Mesenteric fat pad (tissue), 1 donor: ENCODE measurements around the gene STXBP2. TPM values are rescaled to one million over a fixed set of nuclear protein-coding genes. Genes with fewer than 3 reads are reported as not detected.

Experiments
- DNase-seq: peaks from one replicate; pipeline ENCODE4 v3.0.0-alpha.2; 2020; ENCODE audit warnings: low spot score
- total RNA-seq: library from RNA; stranded (reverse); fragmentation: NEBNext Ultra II Directional; extraction: Animal tissue kit (Norgen Biotek cat#: 25700); gene quantifications from one replicate; pipeline ENCODE4 v1.2.1, GENCODE V29; 2021
- donor health status: DM: yes; HTN: yes; CAD: no.

The STXBP2 gene
- total RNA-seq, 1 donor from 2014 or later: 60.4 TPM

DNA sequence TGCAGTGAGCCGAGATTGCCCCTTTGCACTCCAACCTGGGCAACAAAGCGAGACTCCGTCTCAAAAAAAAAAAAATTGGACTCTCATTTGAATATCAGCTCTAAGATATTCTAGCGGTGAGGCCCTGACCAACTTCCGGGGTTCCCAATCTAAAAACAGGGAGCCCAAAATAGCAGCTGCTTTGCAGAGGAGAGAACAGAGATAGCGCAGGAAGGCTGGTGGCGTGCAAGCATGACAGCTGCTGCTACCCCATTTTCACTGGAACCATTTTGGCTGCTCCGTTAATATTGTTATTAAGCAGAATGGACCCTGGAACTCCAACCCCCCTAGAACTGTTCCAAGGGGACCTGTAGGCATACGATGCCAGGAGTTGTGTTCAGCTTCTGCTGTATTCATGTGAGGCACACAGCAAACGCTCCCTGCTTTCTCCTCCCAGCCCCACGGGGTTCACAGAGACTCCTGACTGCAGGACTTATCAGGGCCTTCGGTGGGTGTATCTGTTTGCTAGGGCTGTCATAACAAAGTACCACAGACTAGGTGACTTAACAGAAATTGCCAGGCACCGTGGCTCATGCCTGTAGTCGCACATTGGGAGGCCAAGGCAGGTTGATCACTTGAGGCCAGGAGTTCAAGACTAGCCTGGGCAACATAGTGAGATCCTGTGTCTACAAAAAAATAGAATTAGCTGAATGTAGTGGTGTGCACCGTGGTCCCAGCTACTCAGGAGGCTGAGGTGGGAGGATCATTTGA is 11.5 kb downstream of the STXBP2 start:
- DNase-seq: no peak

DNA sequence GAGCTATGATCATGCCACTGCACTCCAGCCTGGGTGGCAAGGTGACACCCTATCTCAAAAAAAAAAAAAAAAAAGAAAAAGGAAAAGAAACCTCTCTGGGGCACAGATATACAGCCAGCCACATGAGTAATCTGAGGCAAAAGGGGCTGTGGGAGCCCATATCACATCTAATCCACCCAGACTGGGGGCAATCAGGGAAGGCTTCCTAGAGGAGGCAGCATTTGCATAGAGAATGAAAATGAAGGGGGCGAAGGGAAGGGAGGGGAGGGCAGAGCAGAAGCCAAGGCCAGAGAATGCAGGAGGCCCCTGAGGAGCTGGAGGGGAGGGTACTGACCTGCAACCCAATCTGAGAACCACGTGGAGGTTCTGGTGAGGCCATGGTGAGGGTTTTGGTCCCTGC is 13.2 kb downstream of the STXBP2 start:
- DNase-seq: no peak

DNA sequence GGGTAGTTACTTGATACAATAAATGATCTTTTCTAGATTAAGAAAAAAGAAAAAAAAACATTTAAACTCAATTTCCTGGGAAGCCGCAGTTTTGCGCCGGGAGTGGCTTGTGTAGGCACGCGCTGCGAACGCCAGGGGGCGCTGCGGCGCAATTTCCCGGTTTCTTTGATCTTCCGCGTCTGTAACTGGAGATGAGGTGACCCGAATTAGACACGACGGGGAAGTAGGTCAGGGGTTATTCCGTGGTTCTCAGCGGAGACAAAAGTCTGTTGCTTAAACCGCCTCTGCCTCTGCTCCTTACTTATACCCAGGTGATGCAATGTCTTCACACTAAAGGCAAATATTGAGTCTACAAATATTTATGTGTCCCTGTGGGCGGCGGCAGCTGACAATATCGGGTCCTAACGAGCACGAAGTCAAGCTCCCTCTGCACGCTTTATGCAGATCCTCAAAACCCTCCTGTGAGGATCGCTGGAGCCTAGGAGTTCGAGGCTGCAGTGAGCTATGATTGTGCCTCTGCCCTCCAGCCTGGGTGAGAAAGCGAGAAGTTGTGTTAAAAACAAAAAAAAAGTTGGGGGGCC is 15.2 kb downstream of the STXBP2 start:
- DNase-seq: peak; percentile 94

DNA sequence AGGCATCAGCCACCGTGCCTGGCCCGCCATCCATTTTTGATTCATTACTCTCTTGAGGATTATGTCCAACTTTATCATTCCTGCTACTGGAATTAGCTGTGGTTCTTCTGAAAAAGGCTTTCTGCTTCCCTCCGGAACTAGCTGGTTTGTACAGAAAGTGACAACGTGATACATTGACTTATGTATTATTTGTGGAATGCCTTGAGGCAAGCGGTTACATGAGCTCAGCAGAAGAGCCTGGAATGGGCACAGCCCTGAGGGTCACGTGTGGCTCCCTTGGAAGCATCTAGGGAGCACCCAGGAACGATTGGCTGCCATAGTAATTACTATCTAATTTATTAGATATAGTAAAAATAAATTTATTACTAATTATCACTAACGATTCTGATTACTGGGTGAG is 17.5 kb downstream of the STXBP2 start:
- no peak for DNase-seq

DNA sequence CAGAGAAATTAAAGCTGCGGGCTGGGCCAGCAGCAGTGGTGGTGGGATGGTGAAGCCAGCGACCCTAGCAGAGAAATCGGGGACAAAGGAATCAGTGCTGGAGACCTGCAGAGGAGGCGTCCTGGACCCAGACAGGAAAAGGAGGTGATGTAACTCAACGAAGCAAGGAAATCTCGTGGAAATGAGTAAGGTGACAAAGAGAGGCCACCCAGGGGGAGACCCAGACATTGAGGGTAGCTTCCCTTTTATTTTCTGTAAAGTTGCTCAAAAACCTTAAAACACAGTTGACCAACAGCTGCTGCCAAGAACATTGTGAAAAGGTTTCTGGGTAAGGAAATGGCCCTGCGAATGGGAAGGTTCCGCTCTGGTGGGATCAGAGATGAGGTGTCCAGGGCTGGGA is 18.7 kb downstream of the STXBP2 start:
- no peak for DNase-seq

DNA sequence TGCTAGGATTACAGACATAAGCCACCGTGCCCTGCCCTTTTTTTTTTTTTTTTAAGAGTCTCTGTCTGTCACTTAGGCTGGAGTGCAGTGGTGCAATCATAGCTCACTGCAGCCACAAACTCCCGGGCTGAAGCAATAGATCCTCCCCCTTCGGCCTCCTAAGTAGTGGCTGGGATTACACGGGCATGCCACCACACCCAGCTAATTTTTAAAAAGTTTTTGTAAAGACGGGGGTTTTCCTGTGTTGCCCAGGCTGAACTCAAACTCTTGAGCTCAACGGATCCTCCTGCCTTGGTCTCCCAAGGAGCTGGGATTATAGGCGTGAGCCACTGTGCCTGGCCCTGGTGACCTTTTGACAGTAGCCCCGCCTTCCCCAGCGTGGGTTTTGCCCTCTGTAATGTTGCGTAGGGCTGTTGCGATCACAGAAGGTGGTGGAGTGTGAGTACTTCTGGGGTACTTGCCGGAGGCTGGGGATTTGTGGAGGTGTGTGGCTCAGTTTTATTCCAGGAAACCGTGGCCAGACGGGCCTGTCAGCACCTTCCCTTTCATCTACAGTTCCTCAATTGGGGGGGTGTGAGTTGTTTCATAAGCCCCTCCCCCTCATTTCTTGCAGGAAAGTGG is 20.3 kb downstream of the STXBP2 start:
- DNase-seq: no peak

DNA sequence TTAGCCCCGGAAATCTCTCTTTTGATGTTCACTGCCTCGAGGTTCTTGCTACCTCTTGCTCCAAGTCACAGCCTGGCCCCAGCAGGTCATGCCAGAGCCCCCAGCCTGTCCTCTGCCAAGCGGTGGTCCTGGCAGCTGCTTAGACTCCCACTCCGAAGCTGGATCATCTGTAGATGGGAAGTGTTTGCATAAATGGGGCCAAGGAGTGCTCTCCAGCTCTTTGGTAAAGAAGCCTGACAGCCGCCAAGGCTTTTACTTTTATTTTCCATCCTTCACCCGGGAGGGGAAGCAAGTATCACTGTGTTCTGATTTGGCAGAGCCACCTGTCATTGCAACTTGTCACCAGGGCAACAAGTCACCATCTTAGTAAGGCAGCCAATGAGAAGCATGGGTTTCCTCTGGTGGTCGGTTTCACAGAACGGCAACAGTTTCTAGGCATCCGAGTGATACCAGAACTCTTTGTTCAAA is 21.3 kb downstream of the STXBP2 start:
- DNase-seq: no peak

DNA sequence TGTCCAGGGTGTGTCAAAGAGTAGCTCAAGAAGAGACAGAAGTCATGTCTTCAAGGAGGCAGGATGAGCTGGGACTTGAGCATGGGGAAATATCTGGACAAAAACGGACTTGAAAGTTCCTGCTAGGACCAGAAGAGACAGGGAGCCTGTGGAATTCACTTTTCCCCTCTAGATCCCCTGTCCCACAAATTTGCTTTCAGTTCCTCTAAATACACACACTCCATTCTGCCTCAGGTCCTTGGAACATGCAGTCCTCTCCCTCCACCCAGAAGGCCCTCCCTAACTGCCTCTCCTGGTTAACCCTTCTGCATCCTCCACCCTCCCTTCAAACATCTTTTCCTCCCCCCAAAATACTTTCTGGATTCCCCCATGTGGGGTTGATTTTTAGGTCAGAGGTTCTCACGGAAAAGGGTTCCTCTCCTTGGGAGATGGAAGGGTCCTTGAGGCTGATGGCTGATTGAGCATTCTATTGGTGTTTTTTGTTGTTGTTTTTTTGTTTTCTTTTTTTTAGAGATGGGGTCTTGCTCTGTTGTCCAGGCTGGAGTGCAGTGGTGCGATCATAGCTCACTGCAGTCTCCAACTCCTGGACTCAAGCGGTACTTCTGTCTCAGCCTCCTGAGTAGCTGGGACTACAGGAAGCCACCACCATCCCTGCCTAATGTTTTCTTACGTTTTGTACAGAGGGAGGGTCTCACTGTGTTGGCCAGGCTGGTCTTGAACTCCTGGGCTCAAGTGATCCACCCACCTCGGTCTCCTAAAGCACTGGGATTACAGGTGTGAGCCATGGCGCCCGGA is 25.0 kb downstream of the STXBP2 start:
- no peak for DNase-seq

DNA sequence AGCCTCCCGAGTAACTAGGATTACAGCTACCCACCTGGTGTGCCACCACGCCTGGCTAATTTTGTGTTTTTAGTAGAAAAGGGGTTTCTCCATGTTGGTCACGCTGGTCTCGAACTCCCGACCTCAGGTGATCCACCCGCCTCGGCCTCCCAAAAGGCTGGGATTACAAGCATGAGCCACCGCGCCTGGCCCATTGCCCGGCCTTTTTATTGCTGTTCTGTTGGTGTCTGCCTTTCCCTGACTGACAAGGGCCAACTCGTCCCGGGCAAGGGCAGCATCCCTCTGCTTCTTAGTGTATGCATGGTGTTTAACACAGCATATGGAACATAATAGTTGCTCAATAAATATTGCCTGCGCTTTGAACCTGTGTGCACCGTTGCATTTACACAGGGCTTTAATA is 25.7 kb downstream of the STXBP2 start:
- no peak for DNase-seq

DNA sequence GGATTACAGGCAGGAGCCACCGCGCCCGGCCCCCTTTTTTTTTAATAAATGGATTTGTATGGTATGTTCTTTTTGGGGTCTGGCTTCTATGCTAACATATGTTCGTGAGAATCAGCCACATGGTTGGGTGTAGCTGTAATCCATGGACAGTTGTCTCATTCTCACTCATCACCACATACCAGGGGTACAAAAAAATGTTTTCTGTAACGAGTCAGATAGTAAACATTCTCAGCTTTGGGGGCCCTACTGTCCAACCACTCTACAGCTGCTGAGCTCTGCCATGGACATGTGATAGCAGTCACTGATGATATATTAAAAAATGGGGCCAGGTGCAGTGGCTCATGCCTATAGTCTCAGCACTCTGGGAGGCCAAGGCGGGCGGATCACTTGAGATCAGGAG is 26.8 kb downstream of the STXBP2 start:
- DNase-seq: no peak

DNA sequence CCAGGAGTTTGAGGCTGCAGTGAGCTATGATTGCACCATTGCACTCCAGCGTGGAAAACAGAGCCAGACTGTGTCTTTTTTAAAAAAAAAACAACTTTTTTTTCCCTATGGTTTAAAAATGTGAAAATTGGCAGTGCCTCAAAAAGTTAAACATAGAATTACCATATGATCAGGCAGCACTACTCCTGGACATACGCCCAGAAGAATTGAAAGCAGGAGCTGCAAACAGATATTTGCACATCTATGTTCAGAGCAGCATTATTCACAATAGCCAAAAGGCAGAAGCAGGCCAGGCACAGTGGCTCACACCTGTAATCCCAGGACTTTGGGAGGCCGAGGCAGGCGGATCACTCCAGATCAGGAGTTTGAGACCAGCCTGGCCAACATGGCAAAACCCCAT is 28.2 kb downstream of the STXBP2 start:
- no peak for DNase-seq

DNA sequence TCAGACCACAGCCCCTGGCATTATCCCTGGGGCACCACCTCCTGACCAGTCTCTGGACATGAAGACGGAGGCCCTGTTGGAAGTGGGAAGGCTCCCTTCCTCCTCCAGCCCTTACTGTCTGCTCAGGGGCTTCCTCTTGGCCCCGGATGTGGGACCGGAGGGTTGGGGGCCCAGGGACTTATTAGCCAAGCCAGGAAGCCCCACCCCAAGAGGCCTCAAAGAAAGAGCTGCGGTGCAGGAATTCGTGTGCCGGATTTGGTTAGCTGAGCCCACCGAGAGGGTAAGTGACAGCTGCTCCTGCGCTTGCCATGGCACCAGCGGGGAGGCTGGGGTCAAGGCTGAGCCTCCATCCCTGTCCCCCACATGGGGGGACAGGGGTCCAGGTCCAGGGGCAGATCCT is 31.9 kb downstream of the STXBP2 start, which contains the start of gene RETN:
Gene RETN (plus strand): TSS at position 208 of the 400 bp plus-strand sequence. CDS start 278 bp downstream, outside the sequence.
- no peak for DNase-seq

DNA sequence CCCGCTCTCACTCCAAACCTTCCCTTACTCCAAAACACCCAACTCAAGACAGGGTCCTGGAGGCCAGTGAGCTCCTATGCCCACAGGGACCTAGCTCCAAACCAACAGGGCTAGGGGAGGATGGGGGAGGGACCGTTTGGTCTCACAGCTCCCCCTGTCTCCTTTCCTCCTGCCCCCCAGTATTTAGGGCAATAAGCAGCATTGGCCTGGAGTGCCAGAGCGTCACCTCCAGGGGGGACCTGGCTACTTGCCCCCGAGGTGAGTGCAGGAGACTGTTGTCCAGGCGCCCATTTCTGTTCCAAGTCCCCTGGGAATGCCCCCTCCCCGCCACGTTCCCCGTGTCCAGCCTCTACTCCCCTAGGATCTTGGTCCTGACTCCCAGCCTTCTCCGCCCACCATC is 32.7 kb downstream of the STXBP2 start:
- DNase-seq: no peak

DNA sequence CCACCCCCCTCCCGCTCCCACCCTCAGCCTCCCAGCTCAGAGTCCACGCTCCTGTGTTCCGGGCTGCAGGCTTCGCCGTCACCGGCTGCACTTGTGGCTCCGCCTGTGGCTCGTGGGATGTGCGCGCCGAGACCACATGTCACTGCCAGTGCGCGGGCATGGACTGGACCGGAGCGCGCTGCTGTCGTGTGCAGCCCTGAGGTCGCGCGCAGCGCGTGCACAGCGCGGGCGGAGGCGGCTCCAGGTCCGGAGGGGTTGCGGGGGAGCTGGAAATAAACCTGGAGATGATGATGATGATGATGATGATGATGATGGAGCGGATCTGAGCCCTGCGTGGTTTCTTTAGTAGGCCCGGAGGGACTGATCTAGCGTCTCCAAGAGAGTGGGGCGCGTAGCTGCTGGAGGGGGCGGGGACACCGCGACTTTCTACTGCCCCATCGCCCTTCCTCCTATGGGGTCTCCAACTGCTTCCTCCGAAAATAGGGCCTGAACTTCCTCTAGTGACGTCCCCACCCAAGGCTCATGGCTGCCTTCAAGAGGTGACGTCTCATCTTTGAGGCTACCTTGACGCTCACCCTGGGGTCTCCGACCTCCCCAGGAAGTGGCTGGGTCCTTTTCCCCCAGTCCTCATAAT is 33.4 kb downstream of the STXBP2 start:
- DNase-seq: no peak

DNA sequence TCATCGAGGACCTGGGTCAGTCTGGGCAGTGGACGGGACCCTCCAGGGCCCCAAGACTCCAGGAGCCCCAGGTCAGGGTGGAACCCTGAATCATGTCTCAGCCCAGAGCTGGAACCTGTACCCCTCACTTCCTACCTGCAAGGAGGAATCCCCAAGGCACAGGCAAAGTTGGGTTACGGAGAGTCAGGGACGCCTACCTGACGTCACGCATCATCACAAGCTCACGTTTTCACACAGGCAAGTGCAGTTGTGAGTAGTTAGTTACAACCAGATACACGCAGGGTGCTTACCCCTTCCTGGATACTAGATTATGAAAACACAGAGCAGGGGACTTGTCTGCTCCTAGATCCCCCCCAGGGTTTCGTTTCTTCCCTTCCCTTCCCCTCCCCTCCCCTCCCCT is 33.9 kb downstream of the STXBP2 start:
- DNase-seq: no peak

DNA sequence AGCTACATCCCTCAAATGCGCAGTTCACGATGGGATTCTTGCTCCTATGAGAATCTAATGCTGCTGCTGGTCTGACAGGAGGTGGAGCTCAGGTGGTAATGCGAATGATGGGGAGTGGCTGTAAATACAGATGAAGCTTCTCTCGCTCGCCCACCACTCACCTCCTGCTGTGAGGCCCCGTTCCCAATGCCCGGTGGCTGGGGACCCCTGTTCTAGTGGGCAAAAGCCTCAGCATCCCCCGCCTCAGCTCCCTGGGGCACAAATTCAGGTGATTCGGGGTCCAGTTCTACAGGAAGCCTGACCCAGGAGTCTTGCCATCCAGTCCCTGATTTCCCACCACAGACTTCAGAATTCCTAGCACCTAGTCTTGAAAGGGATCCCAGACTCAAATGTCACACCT is 35.6 kb downstream of the STXBP2 start:
- no peak for DNase-seq

DNA sequence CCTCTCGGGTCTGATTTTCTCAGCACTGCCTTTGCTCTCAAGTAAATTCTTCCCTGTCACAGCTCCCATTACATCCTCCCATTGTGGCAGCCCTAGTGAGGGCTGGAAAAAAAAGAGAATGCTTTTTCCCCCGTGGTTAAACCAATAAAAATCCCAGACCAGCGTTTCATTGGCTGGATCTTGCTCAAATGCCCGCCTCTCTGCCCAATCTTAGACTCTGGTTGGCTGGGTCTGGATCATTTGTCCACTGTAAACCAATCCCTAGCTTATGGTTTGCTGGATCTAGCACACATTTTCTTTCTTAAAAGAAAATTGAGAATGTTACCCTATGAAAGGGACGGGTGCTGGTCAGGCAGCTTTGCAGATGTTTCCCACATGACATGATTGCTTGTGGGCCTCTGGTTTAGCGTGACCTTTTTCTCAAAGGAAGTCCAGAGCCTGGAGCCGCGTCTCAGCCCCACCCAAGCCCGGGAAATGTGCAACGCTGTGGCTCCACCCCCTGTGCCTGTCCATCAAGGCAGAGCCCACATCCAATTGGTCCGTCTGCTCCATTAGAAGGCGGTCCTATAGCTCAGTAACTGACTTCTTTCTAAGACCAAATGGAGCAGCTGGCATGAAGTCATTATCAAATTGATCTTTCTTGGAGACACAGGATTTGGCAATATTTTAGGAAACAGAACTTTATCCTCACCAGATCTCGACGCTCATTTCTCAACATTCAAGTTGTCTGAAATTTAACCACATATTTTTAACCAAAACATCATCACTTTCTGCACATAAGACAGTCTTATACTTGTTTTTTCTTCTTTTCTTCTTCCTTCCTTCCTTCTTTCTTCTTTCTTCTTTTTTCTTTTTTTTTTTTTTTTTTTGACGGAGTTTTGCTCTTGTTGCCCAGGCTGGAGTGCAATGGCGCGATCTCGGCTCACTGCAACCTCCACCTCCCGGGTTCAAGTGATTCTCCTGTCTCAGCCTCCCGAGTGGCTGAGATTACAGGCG is 37.4 kb downstream of the STXBP2 start:
- DNase-seq: no peak

DNA sequence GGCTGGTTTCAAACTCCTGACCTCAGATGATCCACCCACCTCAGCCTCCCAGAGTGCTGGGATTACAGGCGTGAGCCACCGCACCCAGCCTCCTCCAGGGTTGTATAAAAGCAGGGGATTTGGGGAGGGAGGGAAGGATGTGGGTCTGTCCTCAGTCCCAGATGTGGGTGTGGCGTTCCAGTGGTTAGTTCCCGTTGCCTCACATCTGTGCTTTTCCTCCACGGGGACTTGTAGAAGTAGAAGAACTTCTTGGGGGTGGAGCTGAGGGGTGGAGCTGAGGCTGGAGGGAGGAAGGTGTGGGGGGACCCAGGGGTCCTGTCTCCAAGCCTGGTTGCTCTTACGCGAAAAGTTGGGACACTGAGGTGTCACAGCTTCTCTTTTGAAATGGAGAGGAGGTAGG is 39.5 kb downstream of the STXBP2 start:
- no peak for DNase-seq

DNA sequence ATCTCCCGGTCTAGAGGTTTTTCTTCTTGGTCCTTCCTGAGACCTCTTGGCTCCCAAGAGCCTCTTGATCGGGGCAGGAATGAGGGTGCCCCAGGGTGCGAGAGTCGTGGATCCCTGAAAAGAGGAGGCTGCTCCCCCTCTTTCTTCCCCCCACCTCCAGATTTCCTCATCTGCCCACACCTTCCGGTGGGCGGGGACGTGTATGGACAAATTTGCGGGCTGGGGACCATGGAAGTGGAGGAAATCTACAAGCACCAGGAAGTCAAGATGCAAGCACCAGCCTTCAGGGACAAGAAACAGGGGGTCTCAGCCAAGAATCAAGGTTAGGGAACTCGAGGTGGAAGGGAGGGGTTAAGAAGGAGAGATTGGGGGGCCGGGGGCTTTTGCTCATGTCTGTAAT is 39.9 kb downstream of the STXBP2 start, which contains the start of gene MCEMP1:
Gene MCEMP1 (plus strand): TSS at position 237 of the 400 bp plus-strand sequence. CDS start 31 bp downstream, at position 268.
- no peak for DNase-seq
